Heart left ventricle (tissue), 13 donors: ENCODE results near the gene BLOC1S1.

Experiments
- POLR2A ChIP-seq, 2 donors: fragments of 450-650 bp; IDR thresholded peaks; one replicate each; pipeline ENCODE4 v1.6.1; 2017; ENCODE audit warnings: antibody characterized with exemption in 2 of 2, mild to moderate bottlenecking in 2 of 2, moderate library complexity in 2 of 2
- TF ChIP-seq, protein P1 (sequence below), 12 donors: fragments of 200-600 bp; sonication (generic) in 4 of 12; IDR thresholded peaks; one replicate each; pipeline versions ENCODE4 v1.5.0 to v1.8.0; 2018 to 2022; ENCODE audit warnings: antibody characterized with exemption in 12 of 12, mild to moderate bottlenecking in 5 of 12
- donor health status: ischemic (EF 13 %, LVEDD 7.1; RV severe dilation, severe dysfunction).
- donor health status: DM: no; HTN: yes; CAD: no.
- donor health status: DM: no; HTN: no; CAD: no.
- donor health status: ischemic (EF 25% LVEDD 6.9; RV normal size, moderate dysfunction).
- donor health status: ischemic (EF 25% LVEDD 5.7; RV mildly dilated, moderate dysfunction).
- donor health status: ischemic (EF 35%, LVEDD 5.7; RV mildly dilated, moderate dysfunction).
- donor health status: nonischemic (EF 11% LVEDD 7.7; RV severe dilation, severe dysfunction).
- donor health status: DM: yes; HTN: yes; CAD: no.
- donor health status: PGD.
- donor health status: ischemic (EF 29% LVEDD 5.4; RV normal size, mild dysfunction).
- donor health status: nonischemic (EF 23%, LVEDD 6.1; RV moderate dilation, normal function).

DNA sequence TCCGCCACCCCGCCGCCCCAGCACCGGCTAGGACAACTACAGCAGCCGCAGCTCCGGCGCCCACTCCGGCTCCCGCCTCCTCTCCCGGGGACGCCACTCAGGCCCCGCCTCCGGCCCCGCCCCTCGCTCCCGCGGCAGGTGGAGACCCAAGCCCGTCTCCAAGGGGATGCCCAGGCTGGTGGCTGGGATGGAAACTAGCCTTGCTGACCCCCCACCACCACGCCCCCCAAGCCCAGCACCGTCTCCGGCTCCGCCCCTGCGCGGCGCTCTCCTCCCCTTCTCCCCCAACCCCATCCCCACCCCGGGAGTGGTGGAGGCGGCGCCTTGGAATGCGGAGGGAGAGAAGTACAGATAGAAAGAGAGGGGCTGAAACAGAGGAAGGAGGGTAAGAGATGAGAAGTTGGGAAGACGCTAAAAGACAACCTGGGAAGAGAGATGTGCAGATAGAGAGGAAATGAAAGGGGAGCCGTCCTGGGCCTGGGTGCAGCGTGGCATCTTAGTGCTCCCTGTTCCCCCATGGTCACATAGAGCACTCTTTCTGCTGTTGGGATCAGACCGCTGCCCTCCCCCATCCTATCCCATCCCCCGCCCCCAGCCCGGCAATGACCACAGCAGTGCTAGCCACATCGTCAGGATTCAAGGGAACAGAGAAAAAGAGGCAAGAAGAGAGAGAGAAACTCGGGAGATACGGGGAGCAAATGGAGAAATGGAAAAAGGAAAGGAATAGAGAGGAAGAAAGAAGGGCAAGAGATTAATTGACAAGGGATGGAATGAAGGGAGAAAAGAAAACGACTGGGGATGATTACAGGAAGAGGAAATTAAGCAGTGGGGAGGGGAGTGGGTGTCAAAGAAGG lies 7.8 kb upstream of the BLOC1S1 start, which contains the start of gene ITGA7:
- TF ChIP-seq, protein P1, sequence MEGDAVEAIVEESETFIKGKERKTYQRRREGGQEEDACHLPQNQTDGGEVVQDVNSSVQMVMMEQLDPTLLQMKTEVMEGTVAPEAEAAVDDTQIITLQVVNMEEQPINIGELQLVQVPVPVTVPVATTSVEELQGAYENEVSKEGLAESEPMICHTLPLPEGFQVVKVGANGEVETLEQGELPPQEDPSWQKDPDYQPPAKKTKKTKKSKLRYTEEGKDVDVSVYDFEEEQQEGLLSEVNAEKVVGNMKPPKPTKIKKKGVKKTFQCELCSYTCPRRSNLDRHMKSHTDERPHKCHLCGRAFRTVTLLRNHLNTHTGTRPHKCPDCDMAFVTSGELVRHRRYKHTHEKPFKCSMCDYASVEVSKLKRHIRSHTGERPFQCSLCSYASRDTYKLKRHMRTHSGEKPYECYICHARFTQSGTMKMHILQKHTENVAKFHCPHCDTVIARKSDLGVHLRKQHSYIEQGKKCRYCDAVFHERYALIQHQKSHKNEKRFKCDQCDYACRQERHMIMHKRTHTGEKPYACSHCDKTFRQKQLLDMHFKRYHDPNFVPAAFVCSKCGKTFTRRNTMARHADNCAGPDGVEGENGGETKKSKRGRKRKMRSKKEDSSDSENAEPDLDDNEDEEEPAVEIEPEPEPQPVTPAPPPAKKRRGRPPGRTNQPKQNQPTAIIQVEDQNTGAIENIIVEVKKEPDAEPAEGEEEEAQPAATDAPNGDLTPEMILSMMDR (IDR thresholded peaks at IDR 0.05), result no peak
- TF ChIP-seq POLR2A (IDR thresholded peaks at IDR 0.05), result peak in 1 of 2 donors; percentile 24
